GM20000 (cell line): ENCODE measurements around the gene SYVN1.

ENCODE experiments used
- DNase-seq: peaks from one replicate; pipeline ENCODE4 v3.0.0; 2012; ENCODE audit warnings: low spot score
- TF ChIP-seq, protein P1 (sequence below): IDR thresholded peaks from 2 replicates; pipeline ENCODE4 v1.5.1; 2012; ENCODE audit warnings: mild to moderate bottlenecking, control low read depth; ENCODE audit errors: extremely low read depth, missing control alignments

The SYVN1 gene

GRCh38 chr11:65170058-65170534 is 35.8 kb upstream of the SYVN1 start, which contains the start of gene SPDYC:
Gene SPDYC, plus strand, starts transcription at chr11:65170233. Its CDS starts 1,125 bp downstream, at chr11:65171358.
- TF ChIP-seq, protein P1, sequence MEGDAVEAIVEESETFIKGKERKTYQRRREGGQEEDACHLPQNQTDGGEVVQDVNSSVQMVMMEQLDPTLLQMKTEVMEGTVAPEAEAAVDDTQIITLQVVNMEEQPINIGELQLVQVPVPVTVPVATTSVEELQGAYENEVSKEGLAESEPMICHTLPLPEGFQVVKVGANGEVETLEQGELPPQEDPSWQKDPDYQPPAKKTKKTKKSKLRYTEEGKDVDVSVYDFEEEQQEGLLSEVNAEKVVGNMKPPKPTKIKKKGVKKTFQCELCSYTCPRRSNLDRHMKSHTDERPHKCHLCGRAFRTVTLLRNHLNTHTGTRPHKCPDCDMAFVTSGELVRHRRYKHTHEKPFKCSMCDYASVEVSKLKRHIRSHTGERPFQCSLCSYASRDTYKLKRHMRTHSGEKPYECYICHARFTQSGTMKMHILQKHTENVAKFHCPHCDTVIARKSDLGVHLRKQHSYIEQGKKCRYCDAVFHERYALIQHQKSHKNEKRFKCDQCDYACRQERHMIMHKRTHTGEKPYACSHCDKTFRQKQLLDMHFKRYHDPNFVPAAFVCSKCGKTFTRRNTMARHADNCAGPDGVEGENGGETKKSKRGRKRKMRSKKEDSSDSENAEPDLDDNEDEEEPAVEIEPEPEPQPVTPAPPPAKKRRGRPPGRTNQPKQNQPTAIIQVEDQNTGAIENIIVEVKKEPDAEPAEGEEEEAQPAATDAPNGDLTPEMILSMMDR = no peak
- DNase-seq = no peak

- no peak for DNase-seq
Observed at GRCh38 chr11:65169164-65169641, 34.9 kb upstream of the SYVN1 start.

GRCh38 chr11:65167656-65168055 is 33.3 kb upstream of the SYVN1 start:
- no peak for DNase-seq
- TF ChIP-seq, protein P1 = no peak

More at GRCh38 chr11:65169164-65169641, 34.9 kb upstream of the SYVN1 start:
- TF ChIP-seq, protein P1 = no peak

GRCh38 chr11:65166893-65167292 is 32.6 kb upstream of the SYVN1 start:
- DNase-seq = no peak
- TF ChIP-seq, protein P1 = no peak

GRCh38 chr11:65165410-65166317 is 31.3 kb upstream of the SYVN1 start:
- TF ChIP-seq, protein P1 = no peak
- no peak for DNase-seq

DNA sequence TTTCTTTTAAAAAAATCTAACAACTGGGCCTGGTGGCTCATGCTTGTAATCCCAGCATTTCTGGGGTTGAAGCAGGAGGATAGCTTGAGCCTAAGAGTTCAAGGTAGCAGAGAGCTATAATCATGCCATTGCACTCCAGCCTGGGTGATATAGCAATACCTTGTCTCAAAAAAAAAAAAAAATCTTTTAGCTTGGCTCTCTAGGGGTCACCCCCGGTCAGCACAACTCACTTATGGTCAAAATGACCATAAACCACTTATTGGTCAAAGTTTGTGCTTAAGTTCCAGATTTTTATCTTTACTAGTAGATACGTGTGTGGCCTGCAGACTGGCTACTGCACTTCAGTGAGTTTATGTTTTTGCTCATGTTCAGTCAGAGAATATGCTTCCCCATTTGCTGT is 29.4 kb upstream of the SYVN1 start:
- no peak for DNase-seq
- TF ChIP-seq, protein P1 = no peak

- no peak for DNase-seq
Observed at GRCh38 chr11:65160643-65161042, 26.3 kb upstream of the SYVN1 start.

More at GRCh38 chr11:65160643-65161042, 26.3 kb upstream of the SYVN1 start:
- TF ChIP-seq, protein P1 = no peak
